H9 (cell line): Measurements from ENCODE around the gene CTSW. TPM values are rescaled to one million over a fixed set of nuclear protein-coding genes. Genes with fewer than 3 reads are reported as not detected.
A peak's percentile ranks its signal among the peaks of the same experiment; 100 is the strongest.

Source experiments
- DNase-seq: peaks from one replicate; pipeline ENCODE4 v3.0.0-alpha.2; 2017
- H2AFZ ChIP-seq: one replicate; pipeline ENCODE4 v1.6.1; 2013; ENCODE audit warnings: mild to moderate bottlenecking, low read length, control low read depth, moderate library complexity
- H2AK5ac ChIP-seq: 2 replicates; pipeline ENCODE4 v1.6.1; 2013; ENCODE audit warnings: low read length, control low read depth, mixed read lengths; ENCODE audit not compliant: insufficient read length
- H2BK120ac ChIP-seq: one replicate; pipeline ENCODE4 v1.6.1; 2013; ENCODE audit warnings: low read depth, mild to moderate bottlenecking, low read length, control low read depth, inconsistent platforms; ENCODE audit not compliant: poor library complexity, severe bottlenecking
- H2BK12ac ChIP-seq: 2 replicates; pipeline ENCODE4 v1.6.1; 2013; ENCODE audit warnings: low read length, control low read depth, mixed read lengths, low read depth; ENCODE audit not compliant: insufficient read length
- H2BK15ac ChIP-seq: 2 replicates; pipeline ENCODE4 v1.6.1; 2013; ENCODE audit warnings: low read depth, low read length, control low read depth
- H2BK20ac ChIP-seq: one replicate; pipeline ENCODE4 v1.6.1; 2013; ENCODE audit warnings: low read depth, mild to moderate bottlenecking, low read length, control low read depth, inconsistent platforms; ENCODE audit not compliant: poor library complexity, severe bottlenecking
- H2BK5ac ChIP-seq: 2 replicates; pipeline ENCODE4 v1.6.1; 2013; ENCODE audit warnings: low read length, control low read depth, mixed read lengths; ENCODE audit not compliant: insufficient read length
- H3K14ac ChIP-seq: 2 replicates; pipeline ENCODE4 v1.6.1; 2013; ENCODE audit warnings: low read length, control low read depth; ENCODE audit not compliant: insufficient read depth
- H3K18ac ChIP-seq: 2 replicates; pipeline ENCODE4 v1.6.1; 2013; ENCODE audit warnings: low read depth, mild to moderate bottlenecking, mixed read lengths, low read length, control low read depth; ENCODE audit not compliant: insufficient read length
- H3K23ac ChIP-seq: 2 replicates; pipeline ENCODE4 v1.6.1; 2013; ENCODE audit warnings: low read length, control low read depth, mixed read lengths, low read depth; ENCODE audit not compliant: insufficient read length
- H3K23me2 ChIP-seq: 2 replicates; pipeline ENCODE4 v1.6.1; 2013; ENCODE audit warnings: low read depth, mild to moderate bottlenecking, mixed read lengths, low read length, control low read depth; ENCODE audit not compliant: insufficient read length, poor library complexity, severe bottlenecking
- H3K27ac ChIP-seq: 2 replicates; pipeline ENCODE4 v1.5.1; 2013; ENCODE audit warnings: low read length, control low read depth, mixed read lengths, low read depth; ENCODE audit not compliant: insufficient read length
- H3K27me3 ChIP-seq: 2 replicates; pipeline ENCODE4 v1.6.1; 2013; ENCODE audit warnings: low read length, control low read depth, inconsistent platforms; ENCODE audit not compliant: insufficient read depth
- H3K4ac ChIP-seq: 2 replicates; pipeline ENCODE4 v1.6.1; 2013; ENCODE audit warnings: low read depth, mild to moderate bottlenecking, control low read depth, inconsistent platforms, low read length, moderate library complexity
- H3K4me1 ChIP-seq: 2 replicates; pipeline ENCODE4 v1.6.1; 2013; ENCODE audit warnings: low read length, control low read depth, inconsistent platforms; ENCODE audit not compliant: insufficient read depth
- H3K4me2 ChIP-seq: 2 replicates; pipeline ENCODE4 v1.6.1; 2013; ENCODE audit warnings: low read length, control low read depth, mixed read lengths; ENCODE audit not compliant: insufficient read length, insufficient read depth
- H3K56ac ChIP-seq: 2 replicates; pipeline ENCODE4 v1.6.1; 2013; ENCODE audit warnings: low read depth, mild to moderate bottlenecking, mixed read lengths, low read length, control low read depth; ENCODE audit not compliant: insufficient read length
- H3K79me1 ChIP-seq: 2 replicates; pipeline ENCODE4 v1.6.1; 2013; ENCODE audit warnings: low read depth, mild to moderate bottlenecking, moderate library complexity, low read length, control low read depth, inconsistent platforms; ENCODE audit not compliant: insufficient read depth, poor library complexity, severe bottlenecking
- H3K79me2 ChIP-seq: 2 replicates; pipeline ENCODE4 v1.6.1; 2013; ENCODE audit warnings: low read length, control low read depth, inconsistent platforms; ENCODE audit not compliant: insufficient read depth
- H3K9ac ChIP-seq: 2 replicates; pipeline ENCODE4 v1.6.1; 2013; ENCODE audit warnings: low read length, control low read depth, mixed read lengths; ENCODE audit not compliant: insufficient read length; ENCODE audit errors: extremely low read depth
- H3K9me3 ChIP-seq: one replicate; pipeline ENCODE4 v1.6.1; 2013; ENCODE audit warnings: low read depth, low read length, inconsistent platforms; ENCODE audit not compliant: control insufficient read depth
- H3T11ph ChIP-seq: one replicate; pipeline ENCODE4 v1.6.1; 2013; ENCODE audit warnings: mild to moderate bottlenecking, low read length, control low read depth, inconsistent platforms
- H4K20me1 ChIP-seq: one replicate; pipeline ENCODE4 v1.6.1; 2013; ENCODE audit not compliant: control insufficient read depth, insufficient read length, insufficient read depth
- H4K5ac ChIP-seq: 2 replicates; pipeline ENCODE4 v1.6.1; 2013; ENCODE audit warnings: low read depth, mild to moderate bottlenecking, mixed read lengths, low read length, control low read depth; ENCODE audit not compliant: insufficient read length
- H4K8ac ChIP-seq: replicated peaks from 2 replicates; pipeline ENCODE4 v1.6.1; 2013; ENCODE audit warnings: low read length, control low read depth, mixed read lengths, low read depth; ENCODE audit not compliant: insufficient read length
- H4K91ac ChIP-seq: 2 replicates; pipeline ENCODE4 v1.6.1; 2013; ENCODE audit warnings: low read depth, mild to moderate bottlenecking, moderate library complexity, mixed read lengths, low read length, control low read depth; ENCODE audit not compliant: insufficient read length
- H3K27ac Mint-ChIP-seq, 3 experiments: 2 replicates in 2 of 3; 3 replicates in 1 of 3; pipeline ENCODE4 v1.8.0; 2020 to 2021; ENCODE audit warnings: mixed read lengths in 3 of 3, mild to moderate bottlenecking in 1 of 3, moderate library complexity in 1 of 3
- H3K27me3 Mint-ChIP-seq: 2 replicates; pipeline ENCODE4 v1.8.0; 2021; ENCODE audit warnings: low read depth, mild to moderate bottlenecking, moderate library complexity, mixed read lengths
- H3K36me3 Mint-ChIP-seq, 3 experiments: 2 replicates in 2 of 3; 3 replicates in 1 of 3; pipeline ENCODE4 v1.8.0; 2020 to 2021; ENCODE audit warnings: low read depth in 3 of 3, mixed read lengths in 3 of 3; ENCODE audit not compliant: insufficient read depth in 1 of 3
- H3K4me1 Mint-ChIP-seq, 2 experiments: 2 replicates each; pipeline ENCODE4 v1.8.0; 2020; ENCODE audit warnings: mixed read lengths in 2 of 2
- H3K4me3 Mint-ChIP-seq, 2 experiments: 2 replicates in 1 of 2; 3 replicates in 1 of 2; pipeline ENCODE4 v1.8.0; 2020 to 2021; ENCODE audit warnings: mild to moderate bottlenecking in 2 of 2, mixed read lengths in 2 of 2, moderate library complexity in 1 of 2
- H3K9me3 Mint-ChIP-seq, 2 experiments: 2 replicates in 1 of 2; 3 replicates in 1 of 2; pipeline ENCODE4 v1.8.0; 2020; ENCODE audit warnings: mild to moderate bottlenecking in 2 of 2, mixed read lengths in 2 of 2, moderate library complexity in 1 of 2
- WGBS: extraction: QIAGEN DNeasy Blood & Tissue Kit; methylation state at CpG from one replicate; pipeline ENCODE4 v1.1.7; 2013; ENCODE audit warnings: missing lambda C conversion rate, low lambda C conversion rate, mixed read lengths; ENCODE audit not compliant: insufficient read length; ENCODE audit errors: extremely low coverage; 5-methylcytosine and 5-hydroxymethylcytosine counted together
- total RNA-seq: library from RNA; stranded (reverse); gene quantifications from 2 replicates; pipeline ENCODE4 v1.2.1, GENCODE V29; 2021
- TF ChIP-seq, protein P1 (sequence below): fragments of 200-600 bp; sonication (generic); conservative IDR thresholded peaks from 3 replicates; pipeline ENCODE4 v1.8.0; 2021; ENCODE audit warnings: antibody characterized with exemption, mild to moderate bottlenecking

The CTSW gene
- total RNA-seq, 1 experiment from 2014 or later = not detected

DNA sequence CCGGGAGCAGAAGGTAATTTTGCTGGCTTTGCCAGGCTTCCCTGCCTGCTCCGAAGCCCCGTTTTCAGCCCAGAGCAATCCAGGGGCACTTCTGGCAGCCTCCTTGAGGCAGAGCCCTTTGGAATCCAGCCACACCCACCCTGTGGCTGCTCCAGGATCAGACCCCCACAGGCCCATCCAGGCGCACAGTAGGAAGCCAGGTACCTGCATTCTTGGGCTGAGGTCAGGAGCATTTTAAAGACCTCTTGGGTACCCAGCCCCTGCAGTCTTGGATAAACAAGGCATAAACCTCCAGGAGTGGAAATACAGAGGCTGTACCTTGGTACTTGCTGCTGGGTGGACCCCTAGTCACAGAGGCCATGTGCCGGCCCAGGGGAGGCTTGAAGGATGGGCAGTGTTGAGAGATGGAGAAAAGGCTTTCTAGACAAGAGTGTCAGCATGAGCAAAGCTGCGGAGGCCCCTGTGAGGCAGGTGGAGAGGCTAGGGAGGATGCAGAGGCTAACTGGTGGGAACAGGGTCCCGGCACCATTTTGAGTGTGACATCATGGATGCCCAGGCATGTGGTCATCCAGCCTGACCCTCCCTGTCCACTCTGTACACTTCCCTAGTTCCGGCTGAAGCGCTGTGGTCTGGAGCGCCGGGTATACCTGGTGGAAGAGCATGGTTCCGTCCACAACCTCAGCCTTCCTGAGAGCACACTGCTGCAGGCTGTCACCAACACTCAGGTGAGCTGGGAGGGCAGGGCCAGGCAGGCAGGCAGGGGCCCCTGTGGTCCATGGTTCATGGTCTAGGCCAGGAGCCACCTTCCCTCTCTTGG lies 15.5 kb upstream of the CTSW start:
- Histone ChIP-seq H3K79me1 (no peaks in the 10 kb centered on the region), H3K14ac (no peak overlapping the region), H3K18ac (no peak overlapping the region), H3K56ac (no peak overlapping the region), H3K9ac (no peak overlapping the region), H2AK5ac (no peak overlapping the region), H2BK5ac (no peak overlapping the region), H3K23me2 (peaks cover 12% of the 10 kb centered on the region), H2BK15ac (no peak overlapping the region), H2AFZ (no peak overlapping the region), H3K79me2 (no peaks in the 10 kb centered on the region), H3K9me3 (no peaks in the 10 kb centered on the region), H3K4me2 (no peak overlapping the region), H3K27me3 (no peaks in the 10 kb centered on the region; the same call in 1 of the 2 replicates), H4K8ac (no peak overlapping the region), H3T11ph (no peak overlapping the region), H3K23ac (no peak overlapping the region), H3K27ac (no peak overlapping the region), H2BK20ac (no peak overlapping the region), H4K91ac (no peak overlapping the region), H4K20me1 (peaks cover 2% of the 10 kb centered on the region), H3K4ac (no peak overlapping the region), H4K5ac (no peak overlapping the region), H3K4me1 (no peaks in the 10 kb centered on the region), H2BK120ac (no peak overlapping the region), H2BK12ac (no peak overlapping the region)
- no peak overlapping the region; a peak in 1 of 5 replicates for H3K4me3 Mint-ChIP-seq
- H3K4me1 Mint-ChIP-seq = peaks cover 24 to 25% of the 10 kb centered on the region in 2 experiments
- no peak for DNase-seq
- H3K27ac Mint-ChIP-seq = peak overlapping the region in 1 of 3 experiments; percentile 72; a peak in 1 of 7 replicates
- WGBS = no CpG with 5 or more reads among the region's 12 CpGs
- peaks cover 24 to 41% (median 40%) of the 10 kb centered on the region in 3 experiments; a peak in 6 of 7 replicates for H3K36me3 Mint-ChIP-seq
- TF ChIP-seq, protein P1, sequence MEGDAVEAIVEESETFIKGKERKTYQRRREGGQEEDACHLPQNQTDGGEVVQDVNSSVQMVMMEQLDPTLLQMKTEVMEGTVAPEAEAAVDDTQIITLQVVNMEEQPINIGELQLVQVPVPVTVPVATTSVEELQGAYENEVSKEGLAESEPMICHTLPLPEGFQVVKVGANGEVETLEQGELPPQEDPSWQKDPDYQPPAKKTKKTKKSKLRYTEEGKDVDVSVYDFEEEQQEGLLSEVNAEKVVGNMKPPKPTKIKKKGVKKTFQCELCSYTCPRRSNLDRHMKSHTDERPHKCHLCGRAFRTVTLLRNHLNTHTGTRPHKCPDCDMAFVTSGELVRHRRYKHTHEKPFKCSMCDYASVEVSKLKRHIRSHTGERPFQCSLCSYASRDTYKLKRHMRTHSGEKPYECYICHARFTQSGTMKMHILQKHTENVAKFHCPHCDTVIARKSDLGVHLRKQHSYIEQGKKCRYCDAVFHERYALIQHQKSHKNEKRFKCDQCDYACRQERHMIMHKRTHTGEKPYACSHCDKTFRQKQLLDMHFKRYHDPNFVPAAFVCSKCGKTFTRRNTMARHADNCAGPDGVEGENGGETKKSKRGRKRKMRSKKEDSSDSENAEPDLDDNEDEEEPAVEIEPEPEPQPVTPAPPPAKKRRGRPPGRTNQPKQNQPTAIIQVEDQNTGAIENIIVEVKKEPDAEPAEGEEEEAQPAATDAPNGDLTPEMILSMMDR = no peak
- peaks cover 4% of the 10 kb centered on the region for H3K27me3 Mint-ChIP-seq
- peaks cover 0 to 3% of the 10 kb centered on the region in 2 experiments; a peak in 1 of 5 replicates for H3K9me3 Mint-ChIP-seq
